GM21367 (cell line): ENCODE measurements around the gene TXNL4A.

Experiments
- ATAC-seq: cut with Tn5 transposase; IDR thresholded peaks from one replicate; pipeline ENCODE4 v1.9.1; 2021; ENCODE audit not compliant: unreplicated experiment

Gene TXNL4A

DNA sequence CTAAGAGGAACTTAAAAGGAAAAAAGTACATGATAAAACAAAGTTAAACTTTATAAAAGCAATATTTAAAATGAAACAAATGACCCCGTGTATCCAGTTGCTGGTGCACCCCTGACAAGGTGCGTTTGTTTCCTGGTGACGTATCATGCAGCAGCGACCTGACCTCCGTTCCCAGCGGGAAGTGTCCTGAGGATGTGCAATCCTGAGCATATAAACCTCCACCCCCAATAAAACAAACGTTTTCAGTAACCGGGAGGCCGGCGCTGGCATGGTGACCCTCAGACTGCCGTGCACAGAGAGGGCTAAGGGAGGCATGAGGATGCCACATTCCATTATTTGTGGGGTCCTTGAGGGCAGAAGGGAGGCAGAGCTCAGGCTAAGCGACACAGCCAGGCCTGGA lies 51.7 kb downstream of the TXNL4A start:
- ATAC-seq: no peak

DNA sequence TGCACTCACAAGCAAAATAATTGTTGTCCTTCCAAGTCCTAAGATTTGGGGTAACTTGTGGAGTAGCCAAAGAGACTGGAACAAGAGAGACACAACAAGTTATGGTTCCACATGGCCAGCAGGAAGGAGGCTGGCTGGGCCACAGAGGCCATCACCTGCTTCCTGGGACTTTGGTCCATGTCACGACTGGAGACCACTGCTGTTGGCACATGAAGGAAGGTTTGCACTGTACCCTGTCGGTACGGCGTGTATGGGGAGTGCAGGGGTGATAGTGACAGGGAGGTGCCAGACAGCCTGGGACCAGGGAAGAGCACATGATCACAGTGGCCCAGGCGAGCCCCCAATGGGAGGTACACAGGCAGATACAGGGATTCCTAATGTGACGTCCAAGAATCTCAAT lies 52.4 kb downstream of the TXNL4A start:
- ATAC-seq: no peak

GRCh38 chr18:79935499-79935898 lies 52.9 kb downstream of the TXNL4A start:
- no peak for ATAC-seq

GRCh38 chr18:79935098-79935480 lies 53.3 kb downstream of the TXNL4A start:
- ATAC-seq: no peak

DNA sequence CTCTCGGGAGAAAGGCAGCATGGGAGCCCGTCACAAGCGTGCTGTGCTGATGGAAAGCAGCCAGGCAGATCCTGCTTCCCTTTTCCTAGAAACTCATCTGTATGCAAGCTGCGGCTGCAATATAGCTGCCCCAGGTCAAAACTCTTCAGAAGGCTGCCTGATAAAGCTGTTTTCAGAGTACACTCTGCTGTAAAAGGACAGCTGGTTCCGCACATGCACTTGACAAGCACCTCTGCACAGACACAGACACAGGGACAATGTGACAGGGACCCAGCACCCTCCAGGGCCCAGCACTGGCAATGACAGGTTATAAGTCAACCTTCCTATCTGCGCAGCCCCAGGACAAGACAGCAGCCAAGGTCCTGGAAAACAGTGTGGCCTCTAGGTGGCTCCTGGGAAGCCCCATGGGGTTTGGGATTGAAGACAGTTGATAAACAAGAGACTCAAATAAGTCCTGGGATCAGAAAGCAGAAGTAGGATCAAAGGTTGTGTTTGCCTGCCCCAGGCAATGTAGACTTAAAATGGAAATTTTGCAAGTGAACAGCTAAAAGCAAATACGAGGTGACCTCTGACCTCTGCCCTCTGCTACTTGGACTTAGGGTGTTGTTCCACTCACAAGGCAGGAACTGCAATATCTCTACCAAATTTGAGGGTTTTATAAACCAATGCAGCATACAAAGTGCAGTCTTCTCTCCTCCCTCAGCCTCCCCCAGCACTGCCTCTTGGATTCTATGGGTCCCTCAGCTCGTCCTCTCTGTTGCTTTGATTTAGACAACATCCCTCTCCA lies 53.9 kb downstream of the TXNL4A start:
- no peak for ATAC-seq

- ATAC-seq: no peak
Measured at GRCh38 chr18:79933765-79934164, 54.6 kb downstream of the TXNL4A start.

DNA sequence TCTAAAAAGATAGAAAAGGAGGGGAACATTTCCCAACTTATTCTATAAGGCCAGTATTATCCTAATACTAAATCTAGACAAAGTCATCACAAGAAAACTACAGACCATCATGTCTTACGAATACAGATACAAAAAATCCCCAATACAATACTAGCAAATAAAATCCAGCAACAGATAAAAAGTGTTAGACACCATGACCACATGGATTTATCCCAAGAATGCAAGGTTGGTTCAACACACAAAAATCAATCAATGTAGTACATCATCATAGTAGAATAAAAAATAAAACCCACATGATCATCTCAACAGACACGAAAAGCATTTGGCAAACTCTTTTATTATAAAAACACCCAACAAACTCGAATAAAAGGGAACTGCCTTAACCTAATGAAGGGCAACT lies 55.5 kb downstream of the TXNL4A start:
- no peak for ATAC-seq

- no peak for ATAC-seq
Measured at GRCh38 chr18:79931475-79931874, 56.9 kb downstream of the TXNL4A start.

DNA sequence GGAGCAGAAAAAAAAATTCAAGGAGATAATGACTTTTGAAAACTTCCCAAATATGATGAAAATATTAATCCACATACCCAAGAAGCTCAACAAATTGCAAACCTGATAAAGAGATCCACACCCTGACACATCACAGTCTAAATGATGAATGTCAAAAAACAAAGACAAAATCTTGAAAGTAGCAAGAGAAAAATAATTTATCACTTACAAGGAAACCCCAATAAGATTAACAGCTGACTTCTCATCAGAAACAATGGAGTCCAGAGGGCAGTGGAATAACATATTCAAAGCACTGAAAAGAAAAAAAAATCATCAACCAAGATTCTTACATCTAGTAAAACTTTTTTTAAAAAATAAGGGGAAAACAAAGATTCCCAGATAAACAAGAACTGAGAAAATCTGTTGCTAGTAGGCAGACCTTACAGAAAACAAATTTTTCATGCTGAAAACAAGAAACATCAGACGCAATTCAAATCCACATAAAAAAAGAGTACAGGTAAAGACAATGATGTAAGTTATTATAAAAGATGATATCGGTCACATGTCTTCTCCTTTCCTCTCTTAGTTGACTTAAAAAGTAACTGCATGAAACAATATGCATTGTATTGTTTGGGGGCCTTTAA lies 58.2 kb downstream of the TXNL4A start:
- no peak for ATAC-seq

- ATAC-seq: no peak
Measured at GRCh38 chr18:79928563-79928960, 59.8 kb downstream of the TXNL4A start.

- no peak for ATAC-seq
Measured at GRCh38 chr18:79927607-79928562, 60.5 kb downstream of the TXNL4A start.

DNA sequence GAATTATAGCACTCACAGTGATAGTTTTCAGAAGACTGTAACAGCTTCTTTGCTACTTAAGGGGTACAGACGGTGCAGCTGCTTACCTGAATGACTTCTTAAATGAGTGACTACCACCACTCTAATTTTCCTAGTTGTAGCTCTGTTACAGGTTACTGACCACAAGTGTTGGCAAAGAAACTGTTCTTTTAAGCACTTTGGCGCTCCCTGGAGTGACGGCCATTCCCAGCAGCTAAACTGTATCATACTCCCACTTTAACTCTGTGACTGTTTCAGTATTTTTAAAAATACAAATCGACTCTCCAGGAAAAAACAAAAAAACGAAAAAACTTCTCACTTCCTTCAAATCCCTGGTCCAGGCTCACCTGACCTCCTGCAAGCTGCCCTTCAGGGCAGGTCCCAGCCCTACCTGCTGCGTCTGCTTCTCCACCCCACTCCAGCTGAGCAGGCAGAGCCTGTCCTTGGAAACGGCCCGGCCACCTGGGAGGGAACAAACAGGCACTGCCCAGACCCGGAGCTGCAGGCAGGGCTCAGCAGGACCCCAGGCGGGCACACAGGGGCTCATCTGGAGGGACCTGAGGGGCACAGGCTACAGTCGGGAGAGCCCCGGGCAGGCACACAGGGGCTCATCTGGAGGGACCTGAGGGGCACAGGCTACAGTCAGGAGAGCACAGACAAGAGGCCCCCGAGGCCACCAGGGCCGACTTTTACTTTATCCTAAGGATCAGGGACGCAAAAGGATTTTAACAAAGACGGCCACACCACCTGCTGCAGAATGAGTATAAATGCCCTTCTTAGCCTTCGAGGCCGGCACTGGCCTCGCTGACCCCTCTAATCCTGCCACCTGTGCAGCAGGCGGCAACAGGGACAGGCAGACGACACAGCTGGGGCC lies 61.4 kb downstream of the TXNL4A start:
- ATAC-seq: no peak

DNA sequence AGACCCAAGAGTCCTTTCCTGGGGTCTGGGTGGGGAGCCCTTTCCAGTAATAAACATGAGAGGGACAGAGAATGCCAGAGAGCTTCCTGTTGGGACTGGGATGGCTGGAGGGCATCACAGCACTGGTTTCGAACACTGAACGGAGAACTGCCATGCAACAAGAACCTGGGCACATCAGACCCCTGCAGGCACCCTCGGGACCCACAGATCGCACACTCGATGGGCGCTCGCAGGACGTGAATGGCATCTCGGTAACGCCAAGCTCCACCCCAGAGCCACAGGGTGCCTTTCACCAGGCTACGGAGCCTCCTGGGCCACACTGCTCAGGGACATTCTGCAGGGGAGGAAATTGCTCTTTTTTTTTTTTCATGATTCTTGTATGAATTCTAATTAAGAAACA lies 62.1 kb downstream of the TXNL4A start:
- ATAC-seq: no peak

DNA sequence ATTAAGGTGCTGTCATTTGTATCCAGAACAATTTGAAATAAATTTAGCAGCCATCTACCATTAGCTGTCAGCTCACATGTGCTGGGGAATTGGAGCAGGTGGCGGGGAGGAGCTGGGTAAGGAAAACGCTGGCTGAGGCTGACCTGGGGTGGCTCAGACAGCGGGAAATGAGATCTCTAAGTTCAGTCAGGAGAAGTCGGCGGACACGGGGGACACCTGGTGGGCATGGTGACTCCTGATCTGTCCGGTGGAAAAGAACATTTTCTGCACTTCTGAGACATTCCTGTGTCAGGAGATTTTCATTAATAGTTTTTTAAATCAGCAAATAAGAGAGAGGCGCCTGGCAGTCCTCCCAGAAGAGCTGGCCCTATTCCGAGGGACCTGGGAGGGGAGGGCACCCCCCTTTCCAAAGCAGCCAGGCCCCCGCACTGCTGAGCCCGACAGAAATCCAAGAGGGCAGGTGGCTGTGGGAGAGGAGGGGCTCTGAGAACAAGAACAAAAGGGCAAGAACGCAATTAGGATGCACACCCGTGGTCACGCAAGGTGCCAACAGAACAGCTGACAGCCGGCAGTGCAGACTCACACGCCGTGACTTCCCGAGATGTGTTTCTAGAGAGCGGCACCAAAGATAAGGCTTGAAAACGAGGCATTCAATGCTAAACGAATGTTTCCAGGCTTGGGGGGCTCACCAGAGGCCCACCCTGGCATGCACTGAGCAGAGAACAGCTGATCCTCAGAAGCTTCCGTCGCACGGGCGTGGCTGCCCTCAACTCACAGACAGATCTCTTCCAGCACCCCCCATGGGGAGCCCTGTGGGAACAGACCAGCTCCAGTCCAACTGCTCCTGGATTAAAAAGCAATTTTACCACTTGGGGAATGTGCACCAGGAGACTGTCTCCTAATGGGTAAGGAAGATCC lies 63.3 kb downstream of the TXNL4A start:
- ATAC-seq: no peak

GRCh38 chr18:79923896-79924585 lies 64.3 kb downstream of the TXNL4A start:
- no peak for ATAC-seq

DNA sequence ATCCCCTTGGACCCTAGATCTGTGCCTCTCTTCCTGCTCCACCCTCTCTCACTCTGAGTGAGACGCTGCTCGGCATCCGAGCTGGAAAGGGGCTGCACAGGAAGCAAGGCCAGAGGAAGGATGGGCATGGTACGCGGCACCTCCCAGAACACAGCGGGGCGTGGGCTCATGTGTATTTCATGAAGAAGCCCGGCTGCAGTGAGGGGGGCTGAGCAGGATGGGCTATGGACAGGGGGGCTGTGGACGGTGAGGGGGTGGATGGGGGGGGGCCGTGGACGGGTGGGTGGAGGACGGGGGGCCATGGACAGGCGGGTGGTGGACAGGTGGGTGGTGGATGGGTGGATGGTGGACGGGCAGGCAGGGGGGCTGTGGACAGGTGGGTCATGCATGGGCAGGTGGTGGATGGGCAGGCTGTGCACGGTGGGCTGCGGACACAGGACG lies 65.4 kb downstream of the TXNL4A start:
- no peak for ATAC-seq

GRCh38 chr18:79921984-79922965 lies 66.1 kb downstream of the TXNL4A start:
- ATAC-seq: no peak
